Posterior cingulate gyrus (tissue), 11 donors: ENCODE data around the gene STK32B.

Experiments
- DNase-seq, 10 donors: peaks; one replicate each; pipeline versions ENCODE4 v3.0.0 to v3.0.0-alpha.2; 2020 to 2021; ENCODE audit warnings: mixed read lengths in 3 of 10
- intact Hi-C: fragments of 100-400 bp; cut with DNase I; formaldehyde crosslinking; loops from one replicate; pipeline ENCODE4 v1.15.1; 2023

Gene STK32B

DNA sequence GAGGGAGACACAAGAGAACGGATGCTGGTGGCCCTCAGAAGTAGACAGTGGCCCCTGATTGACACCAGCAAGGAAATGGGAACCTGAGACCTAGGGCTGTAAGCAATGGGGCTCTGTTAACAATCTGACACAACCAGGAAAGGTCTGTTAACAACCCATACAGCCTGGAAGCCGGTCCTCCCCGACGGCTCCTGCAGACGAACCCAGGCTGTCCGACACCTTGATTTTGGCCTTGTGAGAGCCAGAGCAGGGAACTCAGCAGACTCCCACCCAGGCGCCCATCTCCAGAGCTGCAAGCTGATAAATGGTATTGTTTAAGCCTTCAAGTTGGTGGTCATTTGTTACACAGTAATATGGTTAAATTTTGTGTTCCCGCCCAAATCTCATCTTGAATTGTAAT is 21.8 kb upstream of the STK32B start:
- intact Hi-C loops = no loop called here
- DNase-seq = no peak

DNA sequence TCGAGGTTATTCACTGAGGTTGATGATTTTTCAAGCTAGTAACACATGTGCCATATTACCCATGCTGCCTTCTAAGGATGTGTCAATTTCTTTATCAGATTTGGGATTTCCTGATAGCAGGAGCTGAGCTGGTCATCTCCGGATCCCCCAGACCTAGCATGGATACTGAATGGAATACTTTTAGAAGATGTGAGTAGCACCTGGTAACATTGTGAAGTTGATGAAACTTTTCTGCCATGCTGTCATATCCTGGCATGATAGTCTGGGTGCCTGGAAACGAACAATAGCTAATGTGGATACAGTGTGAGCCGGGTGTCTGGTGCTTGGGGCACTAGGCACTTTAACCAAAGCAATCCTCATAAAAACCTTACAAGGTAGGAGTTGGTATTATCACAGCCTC is 21.1 kb upstream of the STK32B start:
- intact Hi-C loops = no loop called here
- no peak for DNase-seq

DNA sequence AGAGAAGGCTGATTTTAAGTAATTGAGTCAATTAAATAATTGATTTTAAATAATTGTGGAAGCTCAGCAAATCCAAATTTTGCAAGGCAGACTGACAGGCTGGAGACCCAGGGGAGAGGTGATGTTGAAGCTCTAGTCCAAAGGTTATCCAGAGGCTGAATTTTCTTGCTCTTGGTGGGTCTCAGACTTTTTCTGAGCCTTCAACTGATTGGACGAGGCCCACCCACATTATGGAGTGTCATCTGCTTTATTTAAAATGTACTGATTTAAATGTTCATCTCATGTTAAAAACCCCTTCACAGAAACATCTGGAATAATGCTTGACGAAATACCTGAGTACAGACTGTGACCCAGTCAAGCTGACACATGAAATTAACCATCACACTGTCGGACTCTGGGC is 20.4 kb upstream of the STK32B start:
- no peak for DNase-seq
- intact Hi-C loops = no loop called here

DNA sequence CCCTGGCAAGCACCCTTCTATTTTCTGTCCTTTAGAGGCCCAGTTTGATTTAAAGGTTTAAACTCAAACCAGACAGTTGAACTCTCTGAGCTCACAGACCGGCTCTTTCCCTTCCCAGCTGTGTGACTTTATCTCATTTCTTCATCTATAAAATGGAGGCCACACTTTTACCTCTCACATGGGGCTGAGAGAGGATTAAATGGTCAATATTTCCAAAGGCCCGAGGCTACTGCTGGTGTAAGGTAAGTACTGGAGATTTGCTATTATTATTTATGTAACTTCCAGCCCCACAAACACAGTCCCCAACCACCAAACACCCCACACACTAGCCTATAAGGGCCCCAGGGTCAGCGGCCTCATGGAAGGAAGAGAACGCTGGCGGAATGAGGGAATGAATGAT is 18.5 kb upstream of the STK32B start:
- DNase-seq = no peak
- intact Hi-C loops = no loop called here

DNA sequence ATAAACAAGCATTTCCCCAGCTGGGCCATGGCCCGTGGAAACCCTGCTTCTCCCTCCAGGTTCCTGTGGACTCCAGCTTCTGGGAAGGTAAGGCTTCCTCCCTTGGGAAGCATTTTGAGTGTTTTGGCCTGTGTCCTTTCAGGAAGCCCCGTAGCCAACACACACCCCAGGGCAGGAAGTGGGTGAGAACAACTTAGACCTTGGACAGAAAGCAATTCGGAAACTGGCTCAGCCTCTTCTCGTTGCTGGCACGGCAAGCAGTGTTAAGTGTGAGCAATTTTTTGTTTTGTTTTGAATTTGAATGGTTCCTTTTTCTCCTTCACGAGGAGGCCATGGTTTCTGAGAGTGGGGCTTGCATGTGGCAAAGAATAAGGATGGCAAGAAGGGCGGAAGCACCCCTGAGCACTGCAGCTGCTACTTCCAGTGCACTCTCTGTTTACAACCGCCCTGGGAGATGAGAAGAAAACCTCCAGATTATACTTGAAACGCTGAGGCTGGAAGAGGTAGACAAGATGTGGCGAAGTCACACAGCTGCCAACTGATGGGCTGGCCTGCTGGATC is 17.9 kb upstream of the STK32B start:
- intact Hi-C loops = no loop called here
- DNase-seq = no peak

DNA sequence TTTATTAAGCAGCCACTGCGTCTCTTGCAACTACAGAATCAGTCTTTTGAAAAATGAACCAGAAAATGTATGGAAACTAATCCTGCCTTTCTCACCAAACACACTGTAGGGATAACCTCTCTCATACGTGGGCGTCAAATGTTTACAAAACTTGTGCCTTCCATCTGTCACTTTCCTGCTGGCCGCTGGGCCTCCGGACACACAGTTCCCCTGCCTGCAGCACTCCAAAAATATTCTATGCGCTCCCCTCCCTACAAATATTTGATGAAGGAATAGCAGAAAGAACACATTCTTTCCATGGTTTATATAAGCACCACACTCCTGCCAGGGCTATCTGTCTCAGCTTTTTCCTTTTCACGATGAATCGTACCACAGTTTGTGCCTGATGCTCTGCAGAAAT is 17.1 kb upstream of the STK32B start:
- intact Hi-C loops = no loop called here
- no peak for DNase-seq

DNA sequence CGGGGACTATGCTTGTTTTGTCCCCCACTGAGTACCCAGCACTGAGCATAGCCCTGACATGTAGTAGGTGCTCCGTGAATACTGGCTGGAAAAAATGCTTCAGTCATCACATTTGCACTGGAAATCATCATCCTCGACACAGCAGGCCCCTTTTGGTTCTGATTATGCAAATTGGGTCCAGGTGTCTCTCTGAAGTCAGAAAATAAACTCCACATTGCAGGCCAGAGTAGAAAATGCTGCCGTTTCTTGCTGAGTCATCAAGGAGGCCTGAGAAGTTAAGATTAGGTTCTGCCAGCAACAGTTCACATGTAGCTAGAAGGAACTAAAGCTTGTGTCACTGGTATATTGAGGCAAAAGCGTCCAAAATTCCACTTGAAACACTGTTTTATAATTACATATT is 15.0 kb upstream of the STK32B start:
- DNase-seq = no peak
- intact Hi-C loops = no loop called here

DNA sequence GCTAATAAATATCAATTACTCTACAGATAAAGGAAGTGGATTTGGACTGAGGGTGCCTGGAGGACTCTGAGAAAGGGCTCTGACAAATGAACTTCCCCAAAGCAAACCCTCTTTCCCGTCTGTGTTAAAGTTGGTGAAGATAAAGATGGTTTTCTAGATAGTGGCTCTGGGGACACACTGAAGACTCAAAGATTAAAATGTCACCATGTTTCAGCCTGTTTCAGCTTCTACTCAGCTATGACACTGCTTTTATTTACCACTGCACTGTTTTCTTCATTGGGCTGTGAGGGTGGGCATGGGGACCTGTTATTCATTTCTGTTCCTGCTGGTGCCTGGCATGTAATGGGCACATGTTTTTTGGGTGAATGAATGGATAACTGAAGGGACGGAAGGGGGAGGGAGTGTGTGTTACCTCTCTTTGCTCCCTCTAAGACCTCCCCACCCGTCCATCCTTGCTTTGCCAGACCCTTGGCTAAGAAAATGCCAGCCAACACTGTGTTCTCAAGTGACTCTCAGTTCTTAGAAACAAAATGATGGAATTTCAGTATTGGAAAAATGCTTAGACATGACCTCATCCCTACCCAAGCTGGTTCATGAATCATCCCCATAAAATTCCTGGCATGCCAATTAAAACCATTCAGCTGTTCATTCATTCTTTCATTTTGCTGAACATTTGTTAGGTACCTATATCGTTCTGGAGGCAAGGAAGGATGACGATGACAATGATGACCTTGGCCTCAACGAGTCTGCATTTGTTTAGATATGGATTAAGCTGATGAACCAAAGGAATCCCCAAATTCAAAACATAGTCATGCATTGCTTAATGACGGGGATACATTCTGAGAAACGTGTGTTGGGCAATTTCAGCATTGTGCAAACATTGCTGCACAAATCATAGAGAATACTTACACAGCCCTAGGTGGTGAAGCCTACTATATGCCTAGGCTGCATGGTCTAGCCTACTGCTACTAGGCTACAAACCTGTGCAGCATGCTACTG is 13.4 kb upstream of the STK32B start:
- intact Hi-C loops = no loop called here
- DNase-seq = no peak

DNA sequence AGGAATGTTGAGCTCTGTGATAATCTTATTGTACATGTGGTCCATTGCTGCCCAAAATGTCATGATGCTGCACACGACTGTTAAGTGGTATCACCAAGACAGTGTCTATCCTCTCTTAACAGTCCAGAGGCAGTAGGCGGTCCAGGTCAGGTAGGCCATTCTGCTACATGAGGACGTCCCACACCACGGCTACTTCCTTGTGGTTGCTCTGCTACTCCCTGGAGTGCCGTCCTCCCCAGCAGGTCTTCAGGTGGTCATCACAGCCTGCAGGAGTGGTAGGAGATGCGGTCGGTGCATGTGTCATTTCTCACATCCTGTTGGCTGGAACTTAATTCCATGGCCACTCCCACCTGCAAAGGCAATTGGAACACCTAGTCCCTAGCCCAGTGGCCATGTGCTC is 11.5 kb upstream of the STK32B start:
- intact Hi-C loops = no loop called here
- DNase-seq = no peak

DNA sequence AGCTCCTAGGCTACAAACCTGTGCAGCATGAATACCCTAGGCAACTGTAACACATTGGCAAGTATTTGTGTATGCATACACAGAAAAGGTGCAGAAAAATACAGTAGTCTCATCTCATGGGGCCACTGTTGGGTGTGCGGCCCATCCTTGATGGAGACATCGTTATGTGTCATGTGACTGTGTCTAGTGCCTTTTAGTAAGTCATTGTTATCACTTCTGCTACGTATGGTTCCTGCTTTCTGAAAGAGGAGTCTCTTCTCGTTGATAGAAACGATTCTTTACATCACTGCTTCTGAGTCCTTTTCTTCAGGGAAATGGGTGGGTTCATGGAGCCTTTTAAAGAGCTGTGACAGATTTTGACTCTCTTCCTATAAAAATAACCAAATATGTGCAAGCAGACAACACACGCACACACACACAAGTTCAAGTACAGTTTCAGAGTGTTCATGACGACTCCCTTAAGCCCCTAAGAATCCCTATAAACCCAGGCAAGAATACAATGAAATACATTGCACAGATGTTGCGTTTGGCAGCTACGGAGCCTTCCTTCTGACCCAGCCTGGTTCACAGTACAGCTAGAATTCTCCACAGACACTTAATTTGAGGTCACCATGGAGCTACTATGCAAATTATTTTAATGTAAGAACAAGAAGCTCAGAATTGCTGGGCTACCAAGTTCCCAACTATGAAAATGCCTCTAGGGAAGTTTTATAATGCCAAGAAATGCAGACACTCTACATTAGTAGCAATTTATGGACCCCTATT is 10.2 kb upstream of the STK32B start:
- intact Hi-C loops = no loop called here
- no peak for DNase-seq

DNA sequence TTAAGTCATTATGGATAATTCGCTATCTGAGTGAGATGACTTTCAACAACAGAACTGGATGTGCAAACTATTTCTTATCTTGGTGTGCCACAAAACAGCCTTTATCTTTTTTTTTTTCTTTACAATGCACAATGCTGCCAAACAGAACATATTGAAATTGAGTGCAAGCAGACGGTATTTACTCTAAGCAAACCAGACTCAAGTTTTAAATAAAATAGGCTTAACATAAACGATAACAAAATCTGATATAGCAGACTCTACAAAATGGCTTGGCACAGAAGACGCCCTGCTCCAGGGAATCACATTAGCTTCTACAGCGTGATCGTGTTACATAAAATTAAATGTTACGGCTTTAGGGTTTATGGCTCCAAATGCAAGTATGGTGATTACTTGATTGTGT is 9.6 kb upstream of the STK32B start:
- DNase-seq = no peak
- intact Hi-C loops = no loop called here

DNA sequence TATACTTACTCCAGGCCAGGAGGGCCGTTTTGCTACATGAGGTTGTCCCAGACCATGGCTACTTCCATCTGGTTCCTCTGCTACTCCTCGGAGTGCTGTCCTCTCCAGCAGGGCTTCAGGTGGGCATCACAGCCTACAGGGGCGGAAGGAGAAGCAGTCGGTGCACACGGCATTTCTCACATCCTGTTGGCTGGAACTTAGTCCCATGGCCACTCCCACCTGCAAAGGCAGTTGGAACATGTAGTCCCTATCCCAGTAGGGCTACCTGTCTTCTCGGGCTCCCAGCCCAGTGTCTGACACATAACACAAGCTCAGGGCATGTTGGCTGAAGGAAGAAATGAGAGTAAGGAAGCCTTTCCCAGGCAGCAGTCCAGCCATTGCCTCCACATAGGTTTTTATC is 7.7 kb upstream of the STK32B start:
- intact Hi-C loops = no loop called here
- DNase-seq = no peak

DNA sequence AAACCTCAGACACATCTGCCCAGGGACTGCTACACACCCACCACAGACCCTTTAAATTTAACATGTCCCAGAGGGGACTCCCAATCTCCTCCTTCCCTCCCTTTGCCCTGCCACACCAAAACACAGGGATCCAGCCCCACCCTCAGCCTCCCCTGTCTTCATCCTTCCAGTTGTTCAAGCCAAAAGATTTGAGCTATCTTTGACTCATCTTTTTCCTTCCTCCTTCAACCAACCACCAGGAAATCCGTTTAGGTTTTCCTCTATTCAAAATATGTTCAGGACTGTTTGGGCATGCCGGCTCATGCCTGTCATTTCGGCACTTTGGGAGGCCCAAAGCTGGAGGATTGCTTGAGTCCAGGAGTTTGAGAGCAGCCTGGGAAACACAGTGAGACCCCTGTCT is 6.9 kb upstream of the STK32B start:
- intact Hi-C loops = no loop called here
- no peak for DNase-seq

DNA sequence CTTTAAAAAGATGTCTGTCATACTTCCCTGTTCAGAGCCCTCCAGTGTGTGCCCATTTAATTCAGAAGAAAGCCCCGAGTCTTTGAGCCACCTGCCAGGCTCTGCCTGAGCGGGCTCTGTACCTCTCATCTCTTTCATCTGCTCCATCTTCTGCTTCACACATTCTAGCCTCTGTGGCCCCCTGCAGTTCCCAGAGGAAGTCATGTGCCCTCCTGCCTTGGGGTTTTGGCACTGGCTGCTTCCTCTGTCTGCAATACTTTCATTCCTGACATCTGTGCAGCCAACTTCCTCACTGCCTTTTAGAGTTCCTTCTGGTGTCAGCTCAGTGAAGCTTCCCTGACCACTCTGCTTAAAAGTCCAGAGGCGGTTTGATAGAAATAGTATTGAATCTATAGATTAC is 6.2 kb upstream of the STK32B start:
- intact Hi-C loops = no loop called here

DNA sequence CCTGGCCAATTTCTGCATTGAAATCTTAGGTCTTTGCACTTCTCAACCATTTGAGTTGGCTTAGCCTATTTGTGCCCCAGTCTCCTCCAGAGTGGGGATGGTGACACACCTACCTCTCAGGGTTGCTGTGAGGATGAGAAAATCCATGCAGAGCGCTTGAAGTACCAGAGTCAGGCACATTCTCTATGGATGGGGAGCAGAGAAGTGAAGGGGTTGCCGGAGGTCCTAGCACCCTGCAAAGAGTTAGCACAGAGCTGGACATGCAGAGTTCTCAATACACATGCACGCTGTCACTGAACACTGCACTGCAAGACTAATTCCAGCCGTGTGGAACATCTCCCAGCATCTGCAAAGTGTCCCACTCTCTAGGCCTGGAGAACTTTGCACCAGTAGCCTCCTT is 2.6 kb upstream of the STK32B start:
- no peak for DNase-seq
- intact Hi-C loops = no loop called here

More for the DNA sequence above, 6.2 kb upstream of the STK32B start:
- peak in 2 of 10 donors; percentile 30 to 34 for DNase-seq

DNA sequence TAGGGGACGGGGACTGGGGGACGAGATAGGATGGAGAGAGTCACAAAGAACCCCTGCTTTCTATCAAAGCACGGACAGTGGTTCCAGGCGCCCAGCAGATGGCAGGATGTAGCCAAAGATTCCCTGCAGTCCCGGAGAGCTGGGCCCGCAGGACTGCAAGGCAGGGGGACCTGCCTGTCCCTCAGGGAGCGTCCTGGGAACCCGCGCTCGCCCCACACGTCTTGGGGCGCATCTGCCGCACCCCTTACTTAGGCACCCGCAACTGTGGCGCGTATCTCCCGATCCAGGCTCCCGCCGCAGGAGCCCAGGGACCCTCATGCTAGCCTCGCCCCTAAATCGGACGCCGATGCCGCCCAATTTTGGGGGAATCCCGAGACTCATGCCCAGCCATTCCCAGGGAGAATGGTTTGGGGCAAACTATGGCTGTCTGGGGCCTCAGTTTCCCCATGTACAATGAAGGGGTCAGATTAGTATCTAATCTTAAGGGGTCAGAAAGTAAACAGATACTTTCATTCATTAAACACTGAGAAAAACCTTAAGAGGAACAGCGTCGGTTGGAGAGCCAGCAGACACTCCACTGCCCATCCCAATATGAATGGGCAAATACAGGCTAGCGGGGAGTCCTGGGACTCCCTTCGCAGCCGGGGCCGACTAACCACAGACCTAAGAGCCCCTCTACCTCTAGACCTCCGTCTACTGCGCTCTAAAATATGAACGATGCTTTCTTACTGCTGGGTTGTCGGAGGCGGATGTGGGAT is 581 bp upstream of the STK32B start:
- intact Hi-C loops = loop anchor here (1.0 to 10.0 kb wide), 4 partner anchors 324 to 763 kb away; no protein-coding TSS in a partner anchor
- peak; percentile 63 to 97 (median 84) for DNase-seq

DNA sequence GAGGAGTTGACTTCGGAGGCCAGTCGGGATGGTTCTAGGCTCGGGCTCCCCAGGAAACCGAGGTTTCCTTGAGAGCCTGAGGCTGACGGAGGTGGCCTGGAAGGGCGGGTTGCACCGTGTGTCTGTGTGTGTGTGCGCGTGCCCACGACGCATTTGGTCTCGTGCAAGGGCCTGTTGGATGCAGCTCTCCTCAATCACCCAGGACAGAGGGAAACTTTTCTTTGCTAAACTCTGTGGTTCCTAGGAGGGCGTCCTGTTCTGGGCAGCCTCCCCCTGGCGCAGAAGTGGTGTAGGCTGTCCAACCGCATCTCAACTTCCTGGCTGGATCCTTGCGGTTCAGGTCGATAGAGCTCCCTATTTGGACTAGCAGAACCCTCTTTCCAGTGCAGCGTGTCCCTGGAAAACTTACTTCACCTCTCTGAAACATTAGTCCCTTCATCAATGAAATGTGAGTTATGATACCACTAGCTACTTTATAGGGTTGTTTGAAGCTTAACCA is 973 bp downstream of the STK32B start:
- DNase-seq = no peak

DNA sequence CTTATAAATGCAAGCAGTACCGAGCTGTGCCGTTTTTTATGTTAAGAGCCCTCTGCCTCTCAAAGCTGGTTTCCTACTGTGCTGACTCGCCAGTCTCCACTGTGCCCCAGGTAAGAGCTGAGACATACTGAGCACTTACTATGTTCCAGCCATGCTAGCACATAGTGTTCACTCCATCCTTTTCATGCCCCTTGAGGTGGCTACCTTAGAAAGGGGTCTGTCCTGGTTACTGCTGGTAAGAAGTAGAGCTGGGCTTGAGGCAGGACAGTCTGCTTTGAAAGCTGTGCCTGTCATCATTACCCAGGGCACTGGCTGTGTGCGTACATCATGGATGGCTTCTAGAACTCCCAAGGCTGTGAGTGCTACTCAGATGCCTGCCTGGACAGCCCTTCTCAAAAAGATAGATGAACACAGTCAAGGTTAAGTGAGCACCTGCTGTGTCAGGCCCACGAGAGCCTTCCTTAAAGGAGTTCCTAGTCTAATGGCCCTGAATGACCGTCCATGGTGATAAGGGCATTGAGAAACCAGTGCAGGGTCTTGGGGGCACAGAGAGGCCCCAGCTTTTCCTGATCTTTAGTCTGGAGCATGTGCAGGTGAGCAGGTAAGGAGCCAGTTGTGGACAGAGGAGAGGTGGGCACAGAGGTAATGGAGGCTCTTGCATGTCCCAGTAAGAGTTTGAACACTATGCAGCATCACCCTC is 1.6 kb downstream of the STK32B start:
- no peak for DNase-seq
- intact Hi-C loops = loop anchor here (5.0 to 10.0 kb wide), 2 partner anchors 322 to 409 kb away; no protein-coding TSS in a partner anchor

More for the DNA sequence above, 973 bp downstream of the STK32B start:
- intact Hi-C loops = loop anchor here (5.0 to 10.0 kb wide), 2 partner anchors 323 to 410 kb away; no protein-coding TSS in a partner anchor

DNA sequence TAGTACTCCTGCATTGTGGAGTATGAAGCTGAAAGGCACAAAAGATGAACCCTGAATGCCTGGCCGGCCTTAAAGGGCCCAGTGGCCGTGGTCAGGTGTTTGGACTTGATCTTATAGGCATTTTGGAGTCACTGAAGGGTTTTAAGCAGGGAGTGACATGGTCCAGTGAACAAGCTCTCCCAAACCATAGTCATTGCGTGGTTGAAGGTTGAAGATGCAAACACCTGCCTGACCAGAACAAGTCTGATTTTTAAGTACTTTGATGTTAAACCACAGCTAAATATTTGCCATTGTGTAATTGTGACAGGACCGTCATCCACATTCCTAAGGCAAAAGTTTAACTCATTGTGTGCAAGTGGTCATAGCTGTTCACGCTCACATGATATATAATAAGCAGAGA is 3.3 kb downstream of the STK32B start:
- DNase-seq = no peak
- intact Hi-C loops = loop anchor here (5.0 to 10.0 kb wide), 2 partner anchors 320 to 408 kb away; no protein-coding TSS in a partner anchor
